Skin epidermis (tissue), 12 donors: ENCODE results near the gene AGA.
A peak's percentile ranks its signal among the peaks of the same experiment; 100 is the strongest.

ENCODE experiments used
- H3K27ac ChIP-seq, 21 experiments: fragments of 200-600 bp; sonication (generic) in 11 of 21; one replicate each; pipeline ENCODE4 v1.5.0; 2020; ENCODE audit warnings: mild to moderate bottlenecking in 3 of 21, inconsistent platforms in 2 of 21, moderate library complexity in 2 of 21
- H3K4me3 ChIP-seq, 7 experiments: fragments of 200-600 bp; sonication (generic) in 2 of 7; one replicate each; pipeline ENCODE4 v1.5.0; 2020; ENCODE audit warnings: inconsistent platforms in 2 of 7, mild to moderate bottlenecking in 2 of 7, moderate library complexity in 1 of 7

Gene AGA

GRCh38 chr4:177441803-177442622 lies at the start of gene AGA:
AGA (minus strand) TSS chr4:177442437; CDS start chr4:177442375, 62 bp downstream.
- Histone ChIP-seq H3K27ac (peak within 1 kb of the TSS; percentile 46 to 98 (median 95)), H3K4me3 (peak within 1 kb of the TSS; percentile 47 to 75 (median 64))

DNA sequence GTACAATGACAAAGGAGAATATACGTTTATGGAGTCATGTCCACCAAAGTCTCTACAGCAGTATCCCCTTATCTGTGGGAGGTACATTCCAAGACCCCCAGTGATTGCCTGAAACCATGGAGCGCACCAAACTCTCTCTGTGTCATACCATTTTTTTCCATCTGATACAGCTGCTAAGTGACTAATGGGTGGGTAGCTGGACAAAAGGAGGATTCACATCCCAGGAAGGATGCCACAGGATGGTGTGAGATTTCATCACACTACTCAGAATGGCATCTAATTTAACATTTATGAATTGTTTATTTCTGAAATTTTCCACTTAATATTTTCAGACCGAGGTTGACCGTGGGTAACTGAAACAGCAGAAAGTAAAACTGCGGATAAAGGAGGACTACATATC lies 49.8 kb upstream of the AGA start:
- Histone ChIP-seq H3K4me3 (no peak overlapping the region), H3K27ac (no peak overlapping the region)

DNA sequence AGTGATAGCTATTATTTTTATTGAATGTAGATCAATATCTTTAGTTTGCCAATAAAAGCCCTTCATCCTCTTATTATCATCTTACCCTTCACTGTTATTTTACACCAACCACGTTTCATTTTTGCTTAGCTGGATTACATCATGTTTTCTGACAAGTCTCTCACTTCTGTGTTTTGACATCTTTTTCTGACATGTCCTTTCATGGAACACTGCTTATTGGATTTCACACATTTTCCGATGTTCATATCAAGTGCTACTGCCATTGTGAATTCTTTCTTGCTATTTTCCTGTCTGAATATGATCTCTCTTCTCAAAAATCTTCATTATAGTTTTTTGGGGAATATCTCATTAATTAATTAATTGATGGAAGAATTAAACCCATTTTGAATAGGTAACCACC lies 48.5 kb upstream of the AGA start:
- H3K27ac ChIP-seq: no peak overlapping the region
- H3K4me3 ChIP-seq: no peak overlapping the region

DNA sequence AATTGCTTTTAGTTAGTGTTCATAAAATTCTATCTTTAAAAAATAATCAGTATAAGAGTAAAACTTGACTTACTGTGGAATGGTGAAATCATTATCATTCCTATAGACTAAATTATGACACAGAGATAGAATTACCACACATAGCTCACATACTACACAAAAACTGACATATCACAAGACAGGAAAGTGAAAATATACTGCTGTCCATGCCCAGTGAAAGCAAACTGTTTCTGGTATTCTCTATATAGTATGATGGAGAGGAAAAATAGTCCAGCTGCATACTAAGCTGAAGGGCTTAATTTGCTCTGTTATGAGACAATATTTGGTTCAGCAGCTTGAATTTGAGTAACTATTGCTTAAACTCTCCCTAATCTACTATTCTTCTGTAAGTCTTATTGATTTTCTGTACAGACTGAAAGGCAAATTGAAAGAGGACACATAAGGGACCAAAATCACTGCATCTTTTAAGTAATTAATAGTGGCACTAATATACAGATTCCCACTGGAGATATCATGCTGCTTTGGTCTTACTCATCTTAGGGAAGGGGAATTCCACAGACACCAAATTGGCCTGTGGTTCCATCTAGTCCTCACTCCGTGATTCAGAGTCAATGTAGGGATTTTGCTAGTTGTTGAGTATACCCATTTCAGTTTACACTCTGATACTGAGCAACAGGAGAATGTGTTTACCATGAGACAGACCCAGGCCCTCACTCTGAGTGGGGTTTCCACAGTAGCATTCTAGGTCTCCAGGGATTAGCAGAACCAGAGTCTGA lies 47.4 kb upstream of the AGA start:
- no peak overlapping the region for H3K27ac ChIP-seq
- no peak overlapping the region for H3K4me3 ChIP-seq

GRCh38 chr4:177487977-177488376 lies 45.7 kb upstream of the AGA start:
- H3K4me3 ChIP-seq: no peak overlapping the region
- no peak overlapping the region for H3K27ac ChIP-seq

GRCh38 chr4:177485528-177485927 lies 43.3 kb upstream of the AGA start:
- H3K4me3 ChIP-seq: no peak overlapping the region
- peak overlapping the region in 1 of 21 experiments; percentile 32 for H3K27ac ChIP-seq

DNA sequence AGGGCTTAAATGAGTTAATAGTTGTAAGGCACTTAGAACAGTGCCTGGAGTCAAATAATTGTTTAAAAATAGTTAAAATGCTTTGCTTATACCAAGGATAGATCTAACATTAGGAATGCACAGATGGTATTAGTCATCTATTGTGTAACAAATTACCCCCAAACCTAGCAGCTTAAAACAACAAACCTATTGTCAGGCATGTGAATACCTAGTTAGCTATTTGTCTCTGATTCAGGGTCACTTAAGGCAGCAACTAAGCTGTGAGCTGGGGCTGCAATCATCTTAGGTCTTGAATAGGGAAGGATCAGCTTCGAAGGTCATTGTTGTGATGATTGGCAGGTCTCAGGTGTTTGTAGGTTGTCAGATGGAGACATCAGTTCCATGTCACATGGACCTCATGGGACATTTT lies 42.4 kb upstream of the AGA start:
- Histone ChIP-seq H3K27ac (peak overlapping the region in 1 of 21 experiments; percentile 32), H3K4me3 (no peak overlapping the region)

- no peak overlapping the region for H3K27ac ChIP-seq
- no peak overlapping the region for H3K4me3 ChIP-seq
Measured at GRCh38 chr4:177483760-177484159, 41.5 kb upstream of the AGA start.

DNA sequence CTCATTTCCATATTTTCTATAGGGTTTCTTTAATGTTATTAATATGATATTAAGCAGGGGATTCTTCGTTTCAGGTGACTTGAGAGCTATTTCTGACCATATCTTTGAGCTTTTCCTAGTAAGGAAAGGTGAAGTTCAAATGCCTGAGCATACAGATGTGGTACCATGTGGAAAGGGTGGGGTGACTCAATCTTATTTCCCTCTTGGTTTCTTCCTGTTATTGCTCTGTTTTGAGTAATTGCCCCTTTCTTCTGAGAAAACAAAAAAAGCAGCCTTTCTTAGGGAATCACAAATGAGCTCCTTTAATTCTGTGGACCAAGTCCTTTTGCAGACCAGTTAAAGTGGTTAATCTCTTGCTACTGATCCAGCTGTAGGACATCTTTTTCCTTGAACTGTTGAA lies 41.0 kb upstream of the AGA start:
- no peak overlapping the region for H3K4me3 ChIP-seq
- no peak overlapping the region for H3K27ac ChIP-seq

DNA sequence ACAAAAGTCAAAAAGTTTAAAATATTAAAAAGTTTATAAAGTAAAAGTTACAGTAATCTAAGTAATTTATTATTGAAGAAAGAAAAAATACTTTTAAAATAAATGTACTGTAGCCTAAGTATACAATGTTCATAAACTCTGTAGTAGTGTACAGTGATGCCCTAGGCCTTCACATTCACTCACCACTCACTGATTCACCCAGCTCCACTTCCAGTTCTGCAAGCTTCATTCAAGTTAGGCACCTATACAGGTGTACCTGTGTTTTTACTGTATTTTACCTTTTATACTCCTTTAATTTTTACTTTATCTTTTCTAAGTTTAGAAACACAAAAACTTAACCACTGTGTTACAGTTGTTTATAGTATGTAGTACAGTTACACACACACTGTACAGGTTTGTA lies 40.1 kb upstream of the AGA start:
- H3K27ac ChIP-seq: no peak overlapping the region
- no peak overlapping the region for H3K4me3 ChIP-seq

GRCh38 chr4:177480795-177481194 lies 38.6 kb upstream of the AGA start:
- Histone ChIP-seq H3K27ac (no peak overlapping the region), H3K4me3 (no peak overlapping the region)

DNA sequence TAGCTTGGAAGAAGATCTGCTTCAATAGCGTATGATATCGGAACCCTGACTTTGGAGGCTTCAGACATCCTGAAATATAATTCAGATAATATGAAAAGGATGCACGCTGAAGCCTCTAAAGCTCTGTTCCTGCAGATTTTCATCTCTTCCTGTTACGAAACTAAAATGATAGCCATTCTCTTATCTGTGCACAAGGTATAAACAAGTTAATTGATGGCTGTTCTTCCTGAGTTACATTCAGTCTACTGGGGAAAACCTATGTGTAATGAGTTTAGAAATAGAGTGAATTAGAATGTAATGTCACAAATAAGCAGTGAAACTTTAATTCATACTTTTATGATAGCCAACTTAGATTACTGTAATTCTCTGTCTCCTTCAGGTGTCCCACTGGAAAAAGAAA lies 36.8 kb upstream of the AGA start:
- H3K27ac ChIP-seq: no peak overlapping the region
- no peak overlapping the region for H3K4me3 ChIP-seq

- H3K4me3 ChIP-seq: no peak overlapping the region
- H3K27ac ChIP-seq: no peak overlapping the region
Measured at GRCh38 chr4:177478496-177478895, 36.3 kb upstream of the AGA start.

DNA sequence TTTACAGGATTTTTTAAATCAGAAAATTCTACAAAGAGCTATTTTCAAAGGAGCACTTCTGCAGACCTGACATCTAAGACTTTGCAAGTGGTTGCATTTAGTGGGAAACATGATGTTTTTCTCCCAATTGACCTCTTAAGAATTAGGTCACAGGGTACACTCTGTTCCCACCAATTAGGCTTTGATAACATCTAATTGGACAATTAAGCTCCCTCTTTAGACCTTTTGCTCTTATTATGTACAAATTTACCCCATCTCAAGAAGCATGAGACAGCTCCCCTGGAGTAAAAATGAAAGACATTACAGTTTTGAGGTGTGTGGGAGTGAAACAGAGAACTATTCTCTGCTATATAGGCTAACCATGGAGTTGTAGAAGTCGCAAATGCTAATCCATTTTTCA lies 31.8 kb upstream of the AGA start:
- no peak overlapping the region for H3K27ac ChIP-seq
- no peak overlapping the region for H3K4me3 ChIP-seq

DNA sequence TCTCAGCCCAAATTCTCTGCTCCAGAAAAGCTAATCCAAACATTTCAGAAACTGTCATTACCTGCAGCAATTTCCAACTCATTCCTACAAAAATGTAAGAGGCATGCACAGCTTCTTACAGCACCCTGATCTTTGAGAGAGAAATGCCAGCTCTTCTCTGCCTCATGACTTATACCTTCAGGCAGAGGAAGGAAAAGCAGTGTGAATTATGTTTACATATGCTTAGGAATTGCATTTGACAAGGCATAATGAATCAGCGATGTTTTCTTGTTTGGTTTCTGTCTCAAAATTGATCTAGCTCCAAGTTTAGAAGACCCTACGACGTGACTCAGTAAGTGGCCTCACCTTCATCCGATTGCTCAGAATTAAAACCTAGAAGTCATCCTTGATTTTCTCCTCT lies 21.8 kb upstream of the AGA start:
- Histone ChIP-seq H3K27ac (no peak overlapping the region), H3K4me3 (no peak overlapping the region)

DNA sequence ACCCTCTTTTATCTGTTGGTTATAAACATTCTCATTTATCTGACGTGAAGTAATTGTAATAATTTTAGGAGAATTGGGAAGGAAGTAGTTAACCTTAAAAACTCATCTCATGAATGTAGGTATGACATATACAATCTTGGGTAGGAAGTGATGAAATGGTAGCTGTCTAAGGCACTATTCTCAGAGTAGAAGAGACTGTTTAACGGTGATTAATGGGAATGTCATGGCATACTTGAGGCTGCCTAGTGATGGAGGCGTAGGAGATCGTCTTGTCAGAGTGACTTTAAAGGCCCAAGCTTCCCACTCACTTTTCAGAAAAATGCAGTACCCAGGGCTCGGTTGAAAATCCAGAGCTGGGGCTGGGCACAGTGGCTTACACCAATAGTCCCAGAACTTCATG lies 19.4 kb upstream of the AGA start:
- Histone ChIP-seq H3K27ac (no peak overlapping the region), H3K4me3 (no peak overlapping the region)

DNA sequence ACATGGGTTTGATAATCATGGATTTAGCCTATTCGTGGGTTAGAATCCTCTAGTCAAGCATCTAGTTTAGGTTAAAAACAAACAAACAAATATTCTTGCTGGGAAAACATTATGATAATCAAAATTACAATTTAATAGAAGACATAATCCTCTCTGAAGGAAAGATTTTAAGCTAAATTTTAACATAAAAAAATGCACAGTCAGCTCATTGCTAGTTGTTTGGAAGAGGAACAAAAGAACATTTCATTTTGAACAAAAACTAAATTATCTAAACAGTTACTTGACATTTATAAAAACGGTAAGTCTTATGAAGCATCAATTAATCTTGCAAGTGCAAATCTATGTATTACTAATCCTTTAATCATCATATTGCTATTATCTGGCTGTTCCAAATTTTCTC lies 18.2 kb upstream of the AGA start:
- no peak overlapping the region for H3K27ac ChIP-seq

DNA sequence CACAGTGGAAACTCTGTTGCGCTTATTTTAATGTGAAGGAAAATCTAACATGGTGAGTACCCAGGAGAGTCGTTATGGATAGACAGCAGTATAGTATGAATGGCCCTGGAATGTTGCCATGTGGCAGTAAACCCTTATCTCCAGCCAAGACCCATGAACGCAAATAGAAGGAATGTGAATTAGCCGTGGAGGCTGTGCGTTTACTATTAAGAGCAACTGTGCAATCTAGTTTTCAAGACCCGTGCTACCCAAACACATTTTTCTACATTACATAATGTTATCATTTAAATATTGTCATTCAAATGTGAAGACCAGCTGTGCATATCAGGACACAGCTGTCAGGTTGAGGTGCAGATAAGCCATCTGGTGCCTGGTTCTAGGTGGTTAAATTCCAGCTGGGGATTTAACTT lies 13.3 kb upstream of the AGA start:
- H3K27ac ChIP-seq: no peak overlapping the region
- no peak overlapping the region for H3K4me3 ChIP-seq

More for the DNA sequence above, 18.2 kb upstream of the AGA start:
- no peak overlapping the region for H3K4me3 ChIP-seq

- Histone ChIP-seq H3K4me3 (no peak overlapping the region), H3K27ac (no peak overlapping the region)
Measured at GRCh38 chr4:177453116-177453515, 10.9 kb upstream of the AGA start.

GRCh38 chr4:177451108-177451500 lies 8.9 kb upstream of the AGA start:
- H3K27ac ChIP-seq: no peak overlapping the region
- H3K4me3 ChIP-seq: no peak overlapping the region

- no peak overlapping the region for H3K27ac ChIP-seq
- no peak overlapping the region for H3K4me3 ChIP-seq
Measured at GRCh38 chr4:177450426-177451107, 8.3 kb upstream of the AGA start.
